ENCODE results near the gene CLPTM1L.
"Not testable (repeated sequence)": the region's sequence is repeated elsewhere in the genome, so short reads cannot be mapped to it uniquely, and the experiment has no call there.

CLPTM1L gene

GRCh38 chr5:1347571-1347970 is 2.7 kb upstream of the CLPTM1L start:
- no peak overlapping the region for H3K4me3 ChIP-seq (ENCODE audit: low read depth, low read length)
- H3K27me3 ChIP-seq (ENCODE audit: control insufficient read depth, insufficient read depth, low read length): no peaks in the 10 kb centered on the region
- H3K9ac ChIP-seq (ENCODE audit: low read depth, low read length): no peak overlapping the region
- H3K4me1 ChIP-seq (ENCODE audit: control insufficient read depth, insufficient read depth, low read length): 0 out of 2 replicates have a peak, but pooled peaks cover 3% of the 10 kb centered on the region
- peaks cover 11% of the 10 kb centered on the region for H3K36me3 ChIP-seq (ENCODE audit: control insufficient read depth, insufficient read depth, low read length)
- H3K27ac ChIP-seq (ENCODE audit: low read depth, low read length): no peak overlapping the region
- H3K9me3 ChIP-seq (ENCODE audit: control insufficient read depth, insufficient read depth, low read length): no peaks in the 10 kb centered on the region

GRCh38 chr5:1346627-1347440 is 1.9 kb upstream of the CLPTM1L start:
- H3K4me1 ChIP-seq (ENCODE audit: control insufficient read depth, insufficient read depth, low read length): 0 out of 2 replicates have a peak, but pooled peaks cover 3% of the 10 kb centered on the region
- H3K27ac ChIP-seq (ENCODE audit: low read depth, low read length): no peak overlapping the region
- H3K9me3 ChIP-seq (ENCODE audit: control insufficient read depth, insufficient read depth, low read length): no peaks in the 10 kb centered on the region
- H3K9ac ChIP-seq (ENCODE audit: low read depth, low read length): no peak overlapping the region
- no peaks in the 10 kb centered on the region for H3K27me3 ChIP-seq (ENCODE audit: control insufficient read depth, insufficient read depth, low read length)
- H3K4me3 ChIP-seq (ENCODE audit: low read depth, low read length): no peak overlapping the region
- H3K36me3 ChIP-seq (ENCODE audit: control insufficient read depth, insufficient read depth, low read length): peaks cover 18% of the 10 kb centered on the region

GRCh38 chr5:1345876-1346626 is 1.2 kb upstream of the CLPTM1L start:
- 0 out of 2 replicates have a peak, but pooled peaks cover 3% of the 10 kb centered on the region for H3K4me1 ChIP-seq (ENCODE audit: control insufficient read depth, insufficient read depth, low read length)
- peak overlapping the region; percentile 97 for H3K4me3 ChIP-seq (ENCODE audit: low read depth, low read length)
- no peaks in the 10 kb centered on the region for H3K27me3 ChIP-seq (ENCODE audit: control insufficient read depth, insufficient read depth, low read length)
- no peak overlapping the region for H3K27ac ChIP-seq (ENCODE audit: low read depth, low read length)
- H3K9me3 ChIP-seq (ENCODE audit: control insufficient read depth, insufficient read depth, low read length): no peaks in the 10 kb centered on the region
- peak overlapping the region; percentile 81; the same call in 1 of the 2 replicates for H3K9ac ChIP-seq (ENCODE audit: low read depth, low read length)
- peaks cover 26% of the 10 kb centered on the region for H3K36me3 ChIP-seq (ENCODE audit: control insufficient read depth, insufficient read depth, low read length)

- Histone ChIP-seq H3K36me3 (ENCODE audit: control insufficient read depth, insufficient read depth, low read length) (peaks cover 39% of the 10 kb centered on the region), H3K27me3 (ENCODE audit: control insufficient read depth, insufficient read depth, low read length) (no peaks in the 10 kb centered on the region), H3K4me3 (ENCODE audit: low read depth, low read length) (peak overlapping the region; percentile 97), H3K27ac (ENCODE audit: low read depth, low read length) (no peak overlapping the region), H3K9ac (ENCODE audit: low read depth, low read length) (peak overlapping the region; percentile 5; the same call in 1 of the 2 replicates), H3K9me3 (ENCODE audit: control insufficient read depth, insufficient read depth, low read length) (no peaks in the 10 kb centered on the region), H3K4me1 (ENCODE audit: control insufficient read depth, insufficient read depth, low read length) (0 out of 2 replicates have a peak, but pooled peaks cover 3% of the 10 kb centered on the region)
These were observed 683 bp downstream of the CLPTM1L start for GRCh38 chr5:1343931-1344901.

- no peaks in the 10 kb centered on the region for H3K9me3 ChIP-seq (ENCODE audit: control insufficient read depth, insufficient read depth, low read length)
- H3K36me3 ChIP-seq (ENCODE audit: control insufficient read depth, insufficient read depth, low read length): peaks cover 47% of the 10 kb centered on the region
- H3K4me3 ChIP-seq (ENCODE audit: low read depth, low read length): no peak overlapping the region
- H3K4me1 ChIP-seq (ENCODE audit: control insufficient read depth, insufficient read depth, low read length): 0 out of 2 replicates have a peak, but pooled peaks cover 3% of the 10 kb centered on the region
- no peaks in the 10 kb centered on the region for H3K27me3 ChIP-seq (ENCODE audit: control insufficient read depth, insufficient read depth, low read length)
- H3K9ac ChIP-seq (ENCODE audit: low read depth, low read length): no peak overlapping the region
- no peak overlapping the region for H3K27ac ChIP-seq (ENCODE audit: low read depth, low read length)
These were observed 1.6 kb downstream of the CLPTM1L start for GRCh38 chr5:1343315-1343751.

GRCh38 chr5:1342711-1343110 is 2.2 kb downstream of the CLPTM1L start:
- H3K9me3 ChIP-seq (ENCODE audit: control insufficient read depth, insufficient read depth, low read length); H3K4me3 ChIP-seq (ENCODE audit: low read depth, low read length); H3K27ac ChIP-seq (ENCODE audit: low read depth, low read length); H3K4me1 ChIP-seq (ENCODE audit: control insufficient read depth, insufficient read depth, low read length); H3K9ac ChIP-seq (ENCODE audit: low read depth, low read length); H3K27me3 ChIP-seq (ENCODE audit: control insufficient read depth, insufficient read depth, low read length): not testable (repeated sequence)
- H3K36me3 ChIP-seq (ENCODE audit: control insufficient read depth, insufficient read depth, low read length): peaks cover 54% of the 10 kb centered on the region

GRCh38 chr5:1342268-1342667 is 2.6 kb downstream of the CLPTM1L start:
- H3K27ac ChIP-seq (ENCODE audit: low read depth, low read length): no peak overlapping the region
- H3K36me3 ChIP-seq (ENCODE audit: control insufficient read depth, insufficient read depth, low read length): peaks cover 58% of the 10 kb centered on the region
- 0 out of 2 replicates have a peak, but pooled peaks cover 3% of the 10 kb centered on the region for H3K4me1 ChIP-seq (ENCODE audit: control insufficient read depth, insufficient read depth, low read length)
- H3K9ac ChIP-seq (ENCODE audit: low read depth, low read length): no peak overlapping the region
- H3K4me3 ChIP-seq (ENCODE audit: low read depth, low read length): no peak overlapping the region
- no peaks in the 10 kb centered on the region for H3K27me3 ChIP-seq (ENCODE audit: control insufficient read depth, insufficient read depth, low read length)
- no peaks in the 10 kb centered on the region for H3K9me3 ChIP-seq (ENCODE audit: control insufficient read depth, insufficient read depth, low read length)

GRCh38 chr5:1341863-1342262 is 3.0 kb downstream of the CLPTM1L start:
- Histone ChIP-seq H3K27ac (ENCODE audit: low read depth, low read length) (no peak overlapping the region), H3K27me3 (ENCODE audit: control insufficient read depth, insufficient read depth, low read length) (no peaks in the 10 kb centered on the region), H3K36me3 (ENCODE audit: control insufficient read depth, insufficient read depth, low read length) (peaks cover 62% of the 10 kb centered on the region), H3K4me3 (ENCODE audit: low read depth, low read length) (no peak overlapping the region), H3K9ac (ENCODE audit: low read depth, low read length) (no peak overlapping the region), H3K9me3 (ENCODE audit: control insufficient read depth, insufficient read depth, low read length) (no peaks in the 10 kb centered on the region), H3K4me1 (ENCODE audit: control insufficient read depth, insufficient read depth, low read length) (0 out of 2 replicates have a peak, but pooled peaks cover 3% of the 10 kb centered on the region)

GRCh38 chr5:1339818-1340210 is 5.1 kb downstream of the CLPTM1L start:
- not testable (repeated sequence) for H3K4me1 ChIP-seq (ENCODE audit: control insufficient read depth, insufficient read depth, low read length); H3K4me3 ChIP-seq (ENCODE audit: low read depth, low read length); H3K9ac ChIP-seq (ENCODE audit: low read depth, low read length)

GRCh38 chr5:1339139-1339817 is 5.6 kb downstream of the CLPTM1L start:
- H3K9me3 ChIP-seq (ENCODE audit: control insufficient read depth, insufficient read depth, low read length); H3K4me1 ChIP-seq (ENCODE audit: control insufficient read depth, insufficient read depth, low read length); H3K4me3 ChIP-seq (ENCODE audit: low read depth, low read length); H3K27me3 ChIP-seq (ENCODE audit: control insufficient read depth, insufficient read depth, low read length); H3K9ac ChIP-seq (ENCODE audit: low read depth, low read length); H3K27ac ChIP-seq (ENCODE audit: low read depth, low read length): not testable (repeated sequence)
- H3K36me3 ChIP-seq (ENCODE audit: control insufficient read depth, insufficient read depth, low read length): peaks cover 88% of the 10 kb centered on the region

More at GRCh38 chr5:1339818-1340210, 5.1 kb downstream of the CLPTM1L start:
- H3K27me3 ChIP-seq (ENCODE audit: control insufficient read depth, insufficient read depth, low read length); H3K9me3 ChIP-seq (ENCODE audit: control insufficient read depth, insufficient read depth, low read length); H3K27ac ChIP-seq (ENCODE audit: low read depth, low read length): not testable (repeated sequence)
- H3K36me3 ChIP-seq (ENCODE audit: control insufficient read depth, insufficient read depth, low read length): peaks cover 83% of the 10 kb centered on the region

All from HUES48 (cell line).